GM11168 (cell line): ENCODE results near the gene SETD3.

Experiments
- in situ Hi-C: fragments of 300-500 bp; cut with MboI; formaldehyde crosslinking; loops from one replicate; pipeline ENCODE4 v1.12.0; 2022; ENCODE audit warnings: low sequenced_read_pairs; ENCODE audit not compliant: unreplicated experiment

Gene SETD3

GRCh38 chr14:99382071-99382470 lies 98.6 kb downstream of the SETD3 start:
- in situ Hi-C loops, result no loop called here

- in situ Hi-C loops, result no loop called here
Observed at GRCh38 chr14:99381688-99382060, 99.0 kb downstream of the SETD3 start.

- in situ Hi-C loops, result no loop called here
Observed at GRCh38 chr14:99380991-99381687, 99.5 kb downstream of the SETD3 start.

- in situ Hi-C loops, result no loop called here
Observed at GRCh38 chr14:99380402-99380801, 100.3 kb downstream of the SETD3 start.

- in situ Hi-C loops, result no loop called here
Observed at GRCh38 chr14:99378782-99379214, 101.9 kb downstream of the SETD3 start.

GRCh38 chr14:99377951-99378350 lies 102.7 kb downstream of the SETD3 start:
- in situ Hi-C loops, result no loop called here

GRCh38 chr14:99374964-99375363 lies 105.7 kb downstream of the SETD3 start:
- in situ Hi-C loops, result no loop called here

- in situ Hi-C loops, result no loop called here
Observed at GRCh38 chr14:99363616-99364290, 116.9 kb downstream of the SETD3 start.

GRCh38 chr14:99363051-99363450 lies 117.6 kb downstream of the SETD3 start:
- in situ Hi-C loops, result no loop called here

GRCh38 chr14:99361596-99362215 lies 119.0 kb downstream of the SETD3 start:
- in situ Hi-C loops, result no loop called here

- in situ Hi-C loops, result no loop called here
Observed at GRCh38 chr14:99360774-99361595, 119.7 kb downstream of the SETD3 start.

- in situ Hi-C loops, result no loop called here
Observed at GRCh38 chr14:99359906-99360305, 120.8 kb downstream of the SETD3 start.

GRCh38 chr14:99357916-99358390 lies 122.7 kb downstream of the SETD3 start:
- in situ Hi-C loops, result no loop called here

GRCh38 chr14:99357151-99357915 lies 123.3 kb downstream of the SETD3 start:
- in situ Hi-C loops, result no loop called here

- in situ Hi-C loops, result no loop called here
Observed at GRCh38 chr14:99356031-99356608, 124.5 kb downstream of the SETD3 start.

GRCh38 chr14:99354166-99354875 lies 126.3 kb downstream of the SETD3 start:
- in situ Hi-C loops, result no loop called here

- in situ Hi-C loops, result no loop called here
Observed at GRCh38 chr14:99352688-99353280, 127.9 kb downstream of the SETD3 start.

GRCh38 chr14:99351166-99352007 lies 129.3 kb downstream of the SETD3 start:
- in situ Hi-C loops, result no loop called here
